Regular cardiac myocyte (primary cell): ENCODE data around the gene FILIP1L. TPM values are rescaled to one million over a fixed set of nuclear protein-coding genes. Genes with fewer than 3 reads are reported as not detected.

Source experiments
- total RNA-seq: library from RNA; depleted of rRNA; stranded (reverse); fragments of >200 nt; gene quantifications from 2 replicates; pipeline ENCODE4 v1.2.3, GENCODE V29; 2014

FILIP1L gene
- 11.7 and 34.1 TPM in 2 replicates for total RNA-seq

DNA sequence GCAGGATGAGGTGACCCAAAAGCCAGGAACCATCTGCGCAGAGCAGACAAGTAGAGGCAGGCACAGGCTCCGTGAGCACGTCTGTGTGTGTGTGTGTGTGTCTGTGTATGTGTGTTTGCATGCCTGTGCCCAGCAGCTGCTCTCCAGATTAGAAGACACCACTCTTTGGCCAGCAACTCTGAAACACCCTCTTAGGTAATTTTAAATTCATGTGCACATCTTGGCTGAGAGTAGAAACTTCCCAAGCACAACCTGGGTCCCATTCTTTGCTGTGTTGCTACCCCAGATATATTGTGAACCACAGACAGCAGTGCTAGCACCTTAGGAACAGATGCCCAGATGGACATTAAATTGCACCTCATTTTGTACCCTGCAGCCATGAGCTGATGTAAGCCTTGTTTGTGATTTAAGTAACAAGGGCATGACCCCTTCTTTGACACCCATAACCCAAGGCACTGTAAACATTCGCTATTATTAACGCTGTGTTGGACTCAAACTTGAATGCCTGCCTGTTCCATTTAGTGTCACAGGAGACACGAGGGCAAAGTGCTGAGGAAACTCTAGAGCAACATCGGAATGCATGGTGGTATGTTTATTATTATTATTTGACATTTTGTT, at the start of gene FILIP1L:
Gene FILIP1L, minus strand, starts transcription at position 89 of the 618 bp plus-strand sequence.

DNA sequence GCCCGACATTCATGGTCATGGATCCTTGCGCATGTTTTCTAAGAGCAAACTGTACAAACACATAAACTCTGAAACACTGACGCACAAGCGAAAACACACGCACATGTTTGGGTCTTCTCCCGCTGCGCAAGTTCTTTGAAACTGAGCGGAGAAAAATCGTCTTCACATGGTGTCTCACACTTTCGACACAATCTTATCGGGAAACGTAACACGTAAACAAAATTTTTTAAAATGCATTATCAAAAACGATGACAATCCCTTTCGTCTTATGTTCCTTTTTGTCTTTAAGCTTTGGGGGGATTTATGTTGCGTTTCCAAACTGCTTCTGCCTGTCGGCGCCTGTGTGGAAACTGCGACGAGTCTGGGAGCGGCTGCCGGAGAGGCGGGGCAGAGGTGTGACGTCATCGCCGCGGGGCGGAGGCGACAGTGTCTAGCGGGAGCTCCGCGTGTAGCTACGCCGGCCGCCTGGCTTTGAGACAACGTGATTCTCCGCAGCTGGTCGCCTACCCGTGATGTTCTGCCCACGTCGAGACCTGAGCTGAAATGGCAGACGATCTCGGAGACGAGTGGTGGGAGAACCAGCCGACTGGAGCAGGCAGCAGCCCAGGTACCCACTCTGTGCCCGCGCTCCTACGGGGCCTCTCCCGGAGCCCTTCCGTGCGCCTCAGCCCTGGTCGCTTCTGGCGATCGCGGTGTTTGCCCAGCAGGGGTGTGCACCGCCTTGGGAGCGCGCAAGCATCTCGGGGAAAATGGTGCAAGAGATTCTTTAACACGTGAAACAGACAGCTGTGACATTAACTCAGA, 296.7 kb downstream of the FILIP1L start, which contains the start of gene CMSS1:
Gene CMSS1, plus strand, starts transcription at position 426 of the 804 bp plus-strand sequence.

Other genes starting within 250 kb of the FILIP1L start
- gene TBC1D23, start 146.5 kb upstream of the FILIP1L start, total RNA-seq = 66.3 and 101 TPM in 2 replicates
- gene NIT2, start 220.3 kb upstream of the FILIP1L start, total RNA-seq = 12.3 and 16.3 TPM in 2 replicates